ENCODE measurements around the gene BCL2L2. TPM values are rescaled to one million over a fixed set of nuclear protein-coding genes. Genes with fewer than 3 reads are reported as not detected.

Gene BCL2L2
- total and polyA plus RNA-seq, 2 of the 8 experiments (the other 6 are each of a cell fraction or from before 2014, with no cell fraction given): 9.3 to 13.8 TPM

DNA sequence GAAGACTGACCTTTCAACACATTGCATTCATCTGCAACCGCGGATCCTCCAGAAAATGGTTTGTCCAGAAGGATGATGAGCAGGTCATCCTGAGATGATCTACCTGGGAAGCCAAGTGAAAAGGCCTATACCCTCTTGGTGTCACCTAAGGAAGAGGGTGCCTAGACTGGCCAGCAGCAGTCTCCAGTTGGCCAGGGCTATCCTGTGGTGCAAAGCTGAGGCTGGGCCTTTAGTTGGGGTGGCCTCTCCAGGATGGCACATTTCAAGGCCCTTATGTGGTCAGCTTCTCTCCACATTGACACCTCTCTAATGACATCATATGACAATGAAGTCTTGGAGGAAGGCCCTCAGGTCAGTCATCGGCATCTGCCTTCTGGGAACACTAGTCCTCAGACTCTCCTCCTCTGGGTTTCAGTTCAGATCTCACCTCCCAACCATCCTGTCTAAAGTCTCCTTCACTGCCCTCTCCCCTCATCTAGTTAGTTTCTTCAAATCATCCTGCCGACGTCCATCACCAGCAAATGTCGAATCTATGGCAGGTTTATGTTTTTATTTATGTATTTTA, 49.3 kb downstream of the BCL2L2 start:
- H3K36me3 ChIP-seq (ENCODE audit: control insufficient read depth in 2 of 4, insufficient read depth in 4 of 4, low read length in 3 of 4): peaks cover 0 to 22% (median 9%) of the 10 kb centered on the region in 4 experiments; a peak in 4 of 8 replicates
- H3K18ac ChIP-seq (ENCODE audit: extremely low read depth, low read length): no peak overlapping the region
- no peak overlapping the region for H3K23ac ChIP-seq (ENCODE audit: insufficient read length)
- no peak overlapping the region for H2BK12ac ChIP-seq (ENCODE audit: low read depth, low read length)
- H2BK5ac ChIP-seq (ENCODE audit: low read depth, low read length): no peak overlapping the region
- WGBS, 2 experiments (ENCODE audit: extremely low coverage in 1 of 2, insufficient coverage in 1 of 2, insufficient read length in 1 of 2, insufficient replicate concordance in 2 of 2, low coverage in 1 of 2, low lambda C conversion rate in 2 of 2, missing lambda C conversion rate in 1 of 2): 98% methylated on average over 6 of the region's 6 CpGs; no CpG with 5 or more reads in 1 of the 2 experiments
- ChIA-PET POLR2A (ENCODE audit: partially characterized antibody) (interaction anchor here (0.6 to 1.1 kb wide), 2 partner anchors 9 to 519 kb away, joined by 3 read pairs; partner anchors contain the start of gene MMP14), CTCF (ENCODE audit: partially characterized antibody) (interaction anchor here (0.9 to 20.9 kb wide), 6 partner anchors 8 to 55 kb away, joined by 3 to 333 read pairs (median 20); partner anchors contain the start of genes CMTM5 and IL25)
- no peaks in the 10 kb centered on the region for H3K9me3 ChIP-seq (ENCODE audit: insufficient read depth in 2 of 2, low read depth in 1 of 2, low read length in 1 of 2)
- H3K79me1 ChIP-seq (ENCODE audit: low read depth, low read length): no peaks in the 10 kb centered on the region
- no peak overlapping the region for H3K14ac ChIP-seq (ENCODE audit: insufficient read length)
- no peak overlapping the region for H2AFZ ChIP-seq (ENCODE audit: low read length)
- H4K20me1 ChIP-seq (replicated peaks in 1 of 2; ENCODE audit: control insufficient read depth in 1 of 2, insufficient read depth in 2 of 2, low read length in 2 of 2): peaks cover 0 to 4% of the 10 kb centered on the region in 2 experiments
- no peak overlapping the region for H4K5ac ChIP-seq (ENCODE audit: insufficient read length, low read depth, low read length)
- FAIRE-seq (no peak), DNase-seq (ENCODE audit: low read depth in 1 of 2, low spot score in 2 of 2) (no peak)
- H2BK20ac ChIP-seq (ENCODE audit: low read length): no peak overlapping the region
- TF ChIP-seq KDM5A (IDR thresholded peaks at IDR 0.05; ENCODE audit: low read length) (no peak), EP300 (IDR thresholded peaks at IDR 0.05; ENCODE audit: borderline replicate concordance in 1 of 2, low read depth in 2 of 2, low read length in 2 of 2) (no peak)
- H2BK120ac ChIP-seq (replicated peaks; ENCODE audit: low read depth, low read length): no peak overlapping the region
- H3K4me1 ChIP-seq (replicated peaks in 1 of 4; ENCODE audit: control insufficient read depth in 3 of 4, insufficient read depth in 4 of 4, low read length in 3 of 4): peaks cover 0 to 3% (median 2%) of the 10 kb centered on the region in 4 experiments; a peak in 4 of 7 replicates
- peaks cover 10% of the 10 kb centered on the region for H3K23me2 ChIP-seq (ENCODE audit: low read depth, low read length)
- H3K9ac ChIP-seq (replicated peaks in 1 of 4; ENCODE audit: extremely low read depth in 1 of 4, low read depth in 3 of 4, low read length in 3 of 4): no peak overlapping the region
- H3K56ac ChIP-seq (replicated peaks; ENCODE audit: insufficient read length, low read depth, low read length): no peak overlapping the region
- H3K4me2 ChIP-seq (ENCODE audit: insufficient read depth in 1 of 2, low read depth in 2 of 2, low read length in 2 of 2): no peak overlapping the region
- no peak overlapping the region for H3K4me3 ChIP-seq (ENCODE audit: extremely low read depth in 1 of 4, insufficient read depth in 2 of 4, low read depth in 3 of 4, low read length in 4 of 4)
- H3K27me3 ChIP-seq (replicated peaks in 1 of 4; ENCODE audit: control insufficient read depth in 3 of 4, extremely low read depth in 1 of 4, insufficient read depth in 3 of 4, low read length in 3 of 4): peaks cover 0 to 12% (median 8%) of the 10 kb centered on the region in 4 experiments; a peak in 6 of 7 replicates
- H2BK15ac ChIP-seq (ENCODE audit: low read length): no peak overlapping the region
- no peak overlapping the region for H2AK5ac ChIP-seq (ENCODE audit: low read depth, low read length)
- no peak overlapping the region for H4K91ac ChIP-seq (replicated peaks; ENCODE audit: insufficient read length, low read length)
- no peaks in the 10 kb centered on the region for H3K79me2 ChIP-seq (ENCODE audit: control insufficient read depth in 1 of 2, insufficient read depth in 2 of 2, low read length in 2 of 2)
- H3K27ac ChIP-seq (ENCODE audit: low read depth, low read length): no peak overlapping the region
- no peak overlapping the region for H3K4ac ChIP-seq (replicated peaks; ENCODE audit: insufficient read length, low read depth, low read length)
- H4K8ac ChIP-seq (ENCODE audit: extremely low read depth, insufficient read depth, low read length): no peak overlapping the region

Data from H1 (cell line).